GM23338 (cell line): ENCODE data around the gene ACBD4. TPM values are rescaled to one million over a fixed set of nuclear protein-coding genes. Genes with fewer than 3 reads are reported as not detected.

Experiments
- ATAC-seq: fragments of 200-7000 bp; cut with Tn5 transposase; 3 replicates; pipeline ENCODE4 v1.9.1; 2020
- DNase-seq: peaks from one replicate; pipeline ENCODE4 v3.0.0-alpha.2; 2015; ENCODE audit warnings: low spot score
- H2AFZ ChIP-seq: fragments of 200-600 bp; sonication (generic); 2 replicates; pipeline ENCODE4 v1.8.0; 2016; ENCODE audit warnings: antibody characterized with exemption, mild to moderate bottlenecking, moderate library complexity
- H3F3A ChIP-seq: fragments of 200-600 bp; sonication (generic); replicated peaks from 2 replicates; pipeline ENCODE4 v1.8.0; 2017; ENCODE audit warnings: antibody characterized with exemption, mixed run types, low read depth
- H3K27ac ChIP-seq: fragments of 200-600 bp; sonication (generic); 2 replicates; pipeline ENCODE4 v1.6.1; 2016; ENCODE audit warnings: low read depth
- H3K27me3 ChIP-seq: fragments of 200-600 bp; sonication (generic); 2 replicates; pipeline ENCODE4 v1.8.0; 2016; ENCODE audit warnings: mild to moderate bottlenecking, mixed run types, moderate library complexity; ENCODE audit not compliant: insufficient read depth
- H3K36me3 ChIP-seq: fragments of 200-600 bp; sonication (generic); 2 replicates; pipeline ENCODE4 v1.8.0; 2016; ENCODE audit warnings: mild to moderate bottlenecking; ENCODE audit not compliant: insufficient read depth
- H3K4me1 ChIP-seq: fragments of 200-600 bp; sonication (generic); 2 replicates; pipeline ENCODE4 v1.8.0; 2016; ENCODE audit warnings: mild to moderate bottlenecking, moderate library complexity; ENCODE audit not compliant: insufficient read depth
- H3K4me2 ChIP-seq: fragments of 200-600 bp; sonication (generic); 2 replicates; pipeline ENCODE4 v1.7.1; 2017; ENCODE audit warnings: mixed run types
- H3K4me3 ChIP-seq: fragments of 200-600 bp; sonication (generic); 2 replicates; pipeline ENCODE4 v1.6.1; 2016; ENCODE audit warnings: mixed run types
- H3K79me2 ChIP-seq: fragments of 200-600 bp; sonication (generic); replicated peaks from 2 replicates; pipeline ENCODE4 v1.8.0; 2017; ENCODE audit warnings: mild to moderate bottlenecking; ENCODE audit not compliant: insufficient read depth
- H3K9me2 ChIP-seq: fragments of 200-600 bp; sonication (generic); 2 replicates; pipeline ENCODE4 v1.8.0; 2017; ENCODE audit not compliant: insufficient read depth
- H4K20me1 ChIP-seq: fragments of 200-600 bp; sonication (generic); replicated peaks from 2 replicates; pipeline ENCODE4 v1.8.0; 2017; ENCODE audit warnings: mild to moderate bottlenecking; ENCODE audit not compliant: insufficient read depth
- H3K27ac Mint-ChIP-seq: 2 replicates; pipeline ENCODE4 v1.8.0; 2020; ENCODE audit warnings: inconsistent platforms, mild to moderate bottlenecking, moderate library complexity, mixed read lengths
- H3K27me3 Mint-ChIP-seq: 3 replicates; pipeline ENCODE4 v1.8.0; 2022; ENCODE audit warnings: low read depth, mild to moderate bottlenecking, moderate library complexity, mixed read lengths, inconsistent platforms; ENCODE audit not compliant: insufficient read depth, poor library complexity
- H3K36me3 Mint-ChIP-seq: 3 replicates; pipeline ENCODE4 v1.8.0; 2021; ENCODE audit warnings: low read depth, mild to moderate bottlenecking, inconsistent platforms, moderate library complexity, mixed read lengths
- H3K4me1 Mint-ChIP-seq: 3 replicates; pipeline ENCODE4 v1.8.0; 2020; ENCODE audit warnings: mild to moderate bottlenecking, inconsistent platforms, mixed read lengths
- H3K4me3 Mint-ChIP-seq: 3 replicates; pipeline ENCODE4 v1.8.0; 2021; ENCODE audit warnings: moderate library complexity, mild to moderate bottlenecking, inconsistent platforms, mixed read lengths
- H3K9me3 Mint-ChIP-seq: 3 replicates; pipeline ENCODE4 v1.8.0; 2020; ENCODE audit warnings: moderate library complexity, mild to moderate bottlenecking, inconsistent platforms, mixed read lengths
- CREB1 ChIP-seq: fragments of 250-450 bp; sonication (Bioruptor Pico); IDR thresholded peaks from 2 replicates; pipeline ENCODE4 v1.5.0; 2020; ENCODE audit warnings: low read depth, mild to moderate bottlenecking, moderate library complexity
- CTCF ChIP-seq, 2 experiments: fragments of 200-600 bp in 1 of 2; sonication (generic) in 1 of 2; conservative IDR thresholded peaks; 2 replicates each; pipeline versions ENCODE4 v1.5.1 to v1.6.1; 2016 to 2017; ENCODE audit warnings: antibody characterized with exemption in 2 of 2, low read depth in 2 of 2, mild to moderate bottlenecking in 2 of 2, moderate library complexity in 1 of 2
- JUNB ChIP-seq: IDR thresholded peaks from one replicate; pipeline ENCODE4 v1.6.1; 2016; ENCODE audit warnings: antibody characterized with exemption; ENCODE audit not compliant: unreplicated experiment
- ZNF114 ChIP-seq: fragments of 250-450 bp; sonication (Bioruptor Pico); IDR thresholded peaks from 2 replicates; pipeline ENCODE4 v1.5.0; 2020; ENCODE audit warnings: mild to moderate bottlenecking, moderate library complexity
- ZNF462 ChIP-seq: fragments of 250-450 bp; sonication (Bioruptor Pico); IDR thresholded peaks from 2 replicates; pipeline ENCODE4 v1.5.0; 2020; ENCODE audit warnings: mild to moderate bottlenecking, moderate library complexity
- polyA plus RNA-seq: library from polyadenylated mRNA; unstranded; fragments of >200 nt; fragmentation: Nextera tagmentation; extraction: Ambion mirVana; gene quantifications from 2 replicates; pipeline ENCODE4 v1.2.1, GENCODE V29; 2016
- total RNA-seq: library from RNA; depleted of rRNA; stranded (reverse); fragments of >200 nt; shearing (Covaris generic); gene quantifications from 2 replicates; pipeline ENCODE4 v1.2.3, GENCODE V29; 2014

ACBD4 gene
- total and polyA plus RNA-seq, 2 experiments from 2014 or later: 4.5 to 6.7 TPM

GRCh38 chr17:45107293-45108010, 28.0 kb upstream of the ACBD4 start:
- Histone ChIP-seq H3K79me2 (no peaks in the 10 kb centered on the region), H3K9me2 (no peaks in the 10 kb centered on the region), H3K36me3 (peaks cover 27% of the 10 kb centered on the region; the same call in 1 of the 2 replicates), H3K27me3 (no peaks in the 10 kb centered on the region), H3F3A (peaks cover 2% of the 10 kb centered on the region; the same call in 1 of the 2 replicates), H3K27ac (no peak overlapping the region), H3K4me2 (no peak overlapping the region), H3K4me1 (no peaks in the 10 kb centered on the region), H3K4me3 (no peak overlapping the region), H4K20me1 (peaks cover 9% of the 10 kb centered on the region), H2AFZ (no peak overlapping the region)
- peaks cover 63% of the 10 kb centered on the region for H3K36me3 Mint-ChIP-seq
- peaks cover 19% of the 10 kb centered on the region for H3K27me3 Mint-ChIP-seq
- no peak for ATAC-seq
- H3K4me1 Mint-ChIP-seq: 0 out of 3 replicates have a peak, but pooled peaks cover 3% of the 10 kb centered on the region
- DNase-seq: no peak
- no peak overlapping the region for H3K27ac Mint-ChIP-seq
- TF ChIP-seq ZNF462 (CRISPR knock-in tag) (no peak), CREB1 (CRISPR knock-in tag) (no peak), ZNF114 (no peak), CTCF (conservative IDR thresholded peaks at IDR 0.05; ENCODE audit: low read depth in 2 of 2) (no peak), JUNB (no peak)
- H3K9me3 Mint-ChIP-seq: no peaks in the 10 kb centered on the region
- H3K4me3 Mint-ChIP-seq: no peak overlapping the region
